Stimulated activated CD4-positive, alpha-beta T cell treated with anti-CD3 and anti-CD28 coated beads, TNF-alpha, amount 100 ng/mL, for 1 hour (primary cell): ENCODE data around the gene ZDHHC18.
A peak's percentile ranks its signal among the peaks of the same experiment; 100 is the strongest.
"Not testable (repeated sequence)": the region's sequence is repeated elsewhere in the genome, so short reads cannot be mapped to it uniquely, and the experiment has no call there.

ENCODE experiments used
- DNase-seq, 3 donors: peaks; one replicate each; pipeline ENCODE4 v3.0.0-alpha.2; 2020; ENCODE audit warnings: low read depth in 3 of 3, low spot score in 1 of 3

The ZDHHC18 gene

DNA sequence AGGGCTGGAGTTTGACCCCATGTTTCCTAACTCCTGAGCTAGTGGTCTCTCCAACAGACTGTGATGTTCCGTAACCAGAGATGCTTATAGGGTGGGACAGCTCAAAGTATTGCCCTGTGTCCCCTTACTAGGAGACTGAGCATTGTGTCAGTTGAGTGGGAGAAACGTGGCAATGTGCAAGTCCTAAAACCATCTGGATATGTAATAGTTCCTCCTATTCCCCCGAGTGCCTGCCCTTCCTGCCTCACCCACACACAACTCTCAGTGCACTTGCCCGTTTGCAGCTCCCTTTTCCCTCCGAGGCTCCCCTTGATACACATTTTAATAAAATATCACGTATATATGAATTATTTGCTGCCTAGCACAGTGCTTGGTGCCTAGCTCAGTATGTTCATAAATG lies 35.3 kb upstream of the ZDHHC18 start:
- DNase-seq = no peak

DNA sequence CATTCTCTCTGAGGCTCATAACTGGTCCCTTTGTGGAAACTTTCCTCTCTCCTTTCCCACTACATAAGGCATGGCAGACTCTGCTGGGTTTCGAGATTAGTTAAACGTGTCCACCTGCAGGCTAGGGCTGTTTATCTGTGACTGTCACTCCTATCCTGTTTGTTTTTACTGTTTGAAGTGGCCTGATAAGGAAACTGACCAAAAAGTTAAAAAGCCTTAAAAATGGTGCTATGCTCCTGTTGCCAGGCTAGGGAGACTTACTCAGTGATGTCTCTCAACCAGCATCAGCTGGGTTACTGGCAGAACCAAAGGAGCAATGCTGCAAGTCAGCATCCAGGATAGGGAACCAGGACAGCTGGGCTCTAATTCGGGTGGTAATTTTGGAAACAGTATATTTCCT lies 34.9 kb upstream of the ZDHHC18 start:
- DNase-seq = no peak

DNA sequence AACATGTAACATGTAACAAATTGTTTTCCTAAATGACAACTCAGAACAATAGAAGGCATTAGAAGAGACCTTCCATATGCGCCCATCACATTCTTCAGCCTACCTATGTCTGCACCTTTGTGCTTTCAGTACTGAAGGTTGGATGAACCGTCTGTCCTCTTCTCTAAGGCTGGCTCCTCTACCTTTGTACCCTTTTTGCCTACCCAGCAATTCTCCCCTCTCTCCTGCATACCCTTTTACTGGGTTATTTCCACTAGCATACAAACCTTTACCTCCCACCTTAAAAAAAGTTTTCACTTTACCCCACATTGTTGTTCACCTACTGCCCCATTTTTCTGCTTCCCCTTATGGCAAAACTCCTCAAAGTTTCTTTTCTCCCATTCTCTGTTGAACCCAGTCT lies 33.6 kb upstream of the ZDHHC18 start:
- DNase-seq = no peak

DNA sequence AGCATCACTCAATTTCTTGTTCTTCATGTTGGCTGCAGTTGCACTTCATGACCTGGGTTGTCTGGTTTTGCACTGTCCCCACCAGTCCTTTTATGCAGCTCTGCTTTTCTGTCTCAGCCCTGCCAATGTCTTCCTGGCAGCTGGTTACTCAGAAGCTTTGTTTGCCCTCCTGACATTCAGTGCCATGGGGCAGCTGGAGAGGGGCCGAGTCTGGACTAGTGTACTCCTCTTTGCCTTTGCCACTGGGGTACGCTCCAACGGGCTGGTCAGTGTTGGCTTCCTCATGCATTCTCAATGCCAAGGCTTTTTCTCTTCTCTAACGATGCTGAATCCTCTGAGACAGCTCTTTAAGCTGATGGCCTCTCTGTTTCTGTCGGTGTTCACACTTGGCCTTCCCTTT lies 32.1 kb upstream of the ZDHHC18 start:
- DNase-seq = no peak

DNA sequence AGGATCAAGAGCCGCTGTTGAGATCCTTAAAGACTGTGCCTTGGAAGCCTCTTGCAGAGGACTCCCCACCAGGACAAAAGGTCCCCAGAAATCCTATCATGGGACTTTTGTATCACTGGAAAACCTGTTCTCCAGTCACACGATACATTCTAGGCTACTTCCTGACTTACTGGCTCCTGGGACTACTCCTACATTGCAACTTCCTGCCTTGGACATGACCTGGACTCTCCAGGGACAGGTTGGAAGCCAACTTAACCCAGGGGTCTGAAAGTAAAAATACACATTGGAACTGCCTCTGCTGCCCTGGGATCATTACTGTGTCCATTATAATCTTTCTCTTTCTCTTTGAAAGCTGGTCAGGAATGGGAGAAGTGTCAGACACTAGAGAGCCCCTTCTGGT lies 28.9 kb upstream of the ZDHHC18 start:
- no peak for DNase-seq

DNA sequence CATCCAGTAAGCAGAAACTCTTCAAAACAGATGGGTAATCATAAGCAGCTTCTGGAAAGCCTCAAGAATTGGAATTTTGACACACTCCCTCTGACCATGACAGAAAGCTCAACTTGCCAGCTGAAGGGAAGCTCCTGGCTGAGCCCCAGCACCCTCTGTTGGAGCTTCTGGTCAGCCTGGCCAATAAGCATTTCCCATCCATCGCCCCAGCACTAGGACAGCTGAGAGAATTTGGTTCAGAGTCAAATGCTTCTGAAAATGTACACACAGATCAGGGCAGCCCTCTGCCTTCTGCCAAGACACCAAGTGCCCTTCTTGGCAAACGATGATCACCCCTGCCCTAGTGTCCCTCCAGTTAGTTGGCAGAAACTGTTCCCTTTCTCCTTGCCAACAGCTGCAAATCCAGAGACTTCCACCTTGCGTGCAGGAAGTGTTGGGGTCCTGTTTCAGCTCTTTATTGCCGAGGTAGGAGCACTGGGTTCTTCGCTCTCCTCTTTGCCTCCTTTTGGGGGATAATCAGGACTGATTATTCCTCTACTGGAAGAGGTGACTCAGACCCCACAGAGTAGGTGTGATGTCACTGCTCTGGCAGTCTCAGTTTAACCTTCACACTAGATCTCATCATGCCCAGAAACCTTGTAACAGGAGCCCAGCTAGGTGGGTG lies 26.9 kb upstream of the ZDHHC18 start:
- DNase-seq = no peak

DNA sequence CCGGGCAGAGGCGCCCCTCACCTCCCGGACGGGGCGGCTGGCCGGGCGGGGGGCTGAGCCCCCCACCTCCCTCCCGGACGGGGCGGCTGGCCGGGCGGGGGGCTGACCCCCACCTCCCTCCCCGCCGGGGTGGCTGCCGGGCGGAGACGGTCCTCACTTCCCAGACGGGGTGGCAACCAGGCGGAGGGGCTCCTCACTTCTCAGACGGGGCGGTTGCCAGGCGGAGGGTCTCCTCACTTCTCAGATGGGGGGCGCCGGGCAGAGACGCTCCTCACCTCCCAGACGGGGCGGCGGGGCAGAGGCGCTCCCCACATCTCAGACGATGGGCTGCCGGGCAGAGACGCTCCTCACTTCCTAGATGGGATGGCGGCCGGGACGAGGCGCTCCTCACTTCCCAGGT lies 22.6 kb upstream of the ZDHHC18 start:
- DNase-seq = not testable (repeated sequence)

DNA sequence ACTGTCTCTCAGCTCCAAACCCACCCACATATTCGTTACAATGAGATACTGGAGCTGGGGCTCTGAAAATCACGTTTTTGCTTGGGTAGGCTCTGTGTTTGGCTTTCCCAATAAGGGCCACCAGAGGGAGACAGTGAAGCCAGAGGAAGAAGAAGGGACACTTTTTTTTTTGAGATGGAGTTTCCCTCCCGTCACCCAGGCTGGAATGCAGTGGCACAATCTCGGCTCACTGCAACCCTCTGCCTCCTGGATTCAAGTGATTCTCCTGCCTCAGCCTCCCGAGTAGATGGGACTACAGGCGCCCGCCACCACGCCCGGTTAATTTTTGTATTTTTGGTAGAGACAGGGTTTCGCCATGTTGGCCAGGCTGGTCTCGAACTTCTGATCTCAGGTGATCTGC lies 16.4 kb upstream of the ZDHHC18 start:
- peak; percentile 37 to 54 (median 53) for DNase-seq

DNA sequence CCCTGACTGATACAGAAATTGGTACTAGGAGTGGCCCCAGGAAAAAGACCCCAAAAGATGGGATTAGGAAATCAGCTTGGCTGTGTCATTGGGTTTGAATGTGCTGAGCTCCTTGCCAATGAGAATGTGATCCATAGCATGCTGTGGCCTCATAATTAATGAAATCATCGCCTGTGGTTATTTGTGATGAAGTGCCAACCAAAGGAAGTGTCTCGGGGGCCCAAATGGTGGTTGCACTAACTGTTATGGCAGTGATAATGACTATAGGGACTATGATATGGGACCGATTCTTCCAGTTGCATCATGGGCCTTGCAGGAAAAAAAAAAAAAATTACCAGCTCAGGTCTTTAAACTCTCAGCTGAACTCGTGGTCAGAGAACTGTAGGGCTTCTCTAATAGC lies 15.4 kb upstream of the ZDHHC18 start:
- DNase-seq = no peak

DNA sequence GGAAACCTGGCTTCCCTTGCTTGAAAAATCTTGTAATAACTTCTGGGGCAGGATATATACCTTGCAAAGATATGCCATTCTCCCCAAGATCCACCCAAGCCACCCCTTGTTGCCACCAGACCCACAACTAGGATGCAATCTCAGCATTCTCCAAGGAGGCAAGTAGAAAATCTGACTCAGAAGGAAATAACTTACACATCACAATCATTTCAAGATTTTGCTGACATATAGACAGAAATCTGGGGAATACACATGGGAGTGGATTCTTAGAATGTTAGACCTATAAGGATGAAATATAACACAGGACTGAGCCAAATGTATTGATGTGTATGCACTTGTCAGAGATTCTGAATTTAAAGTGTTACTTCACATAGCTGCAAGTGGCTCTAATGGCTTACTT lies 14.8 kb upstream of the ZDHHC18 start:
- no peak for DNase-seq

DNA sequence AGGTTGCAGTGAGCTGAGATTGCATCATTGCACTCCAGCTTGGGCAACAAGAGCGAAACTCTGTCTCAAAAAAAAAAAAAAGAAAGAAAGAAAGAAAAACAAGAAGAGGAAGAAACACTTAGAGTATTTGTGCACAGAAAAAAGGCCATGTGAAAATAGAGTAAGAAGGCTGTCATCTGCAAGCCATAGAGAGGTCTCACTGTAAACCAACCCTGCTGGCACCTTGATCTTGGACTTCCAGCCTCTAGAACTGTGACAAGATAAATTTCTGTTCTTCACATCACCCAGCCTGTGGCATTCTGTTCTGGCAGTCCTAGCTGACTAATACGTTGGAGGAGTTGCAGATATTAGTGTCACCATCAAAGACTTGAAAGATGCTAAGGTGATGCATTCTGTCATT lies 12.1 kb upstream of the ZDHHC18 start:
- DNase-seq = no peak

DNA sequence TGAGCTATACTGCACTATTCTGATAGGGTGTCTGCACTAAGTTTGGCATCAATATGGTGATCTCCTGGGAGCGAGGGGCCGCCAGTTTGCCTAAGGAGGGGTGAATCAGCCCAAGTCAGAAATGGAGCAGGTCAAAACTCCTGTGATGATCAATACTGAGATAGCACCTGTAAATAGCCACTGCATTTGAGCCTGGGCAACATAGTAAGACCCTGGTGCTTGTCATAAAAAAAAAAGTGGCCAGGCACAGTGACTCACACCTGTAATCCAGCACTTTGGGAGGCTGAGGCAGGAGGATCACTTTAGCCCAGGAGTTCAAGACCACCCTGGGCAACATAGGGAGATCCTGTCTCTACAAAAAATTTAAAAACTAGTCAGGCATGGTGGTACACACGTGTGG lies 11.6 kb upstream of the ZDHHC18 start:
- DNase-seq = no peak

DNA sequence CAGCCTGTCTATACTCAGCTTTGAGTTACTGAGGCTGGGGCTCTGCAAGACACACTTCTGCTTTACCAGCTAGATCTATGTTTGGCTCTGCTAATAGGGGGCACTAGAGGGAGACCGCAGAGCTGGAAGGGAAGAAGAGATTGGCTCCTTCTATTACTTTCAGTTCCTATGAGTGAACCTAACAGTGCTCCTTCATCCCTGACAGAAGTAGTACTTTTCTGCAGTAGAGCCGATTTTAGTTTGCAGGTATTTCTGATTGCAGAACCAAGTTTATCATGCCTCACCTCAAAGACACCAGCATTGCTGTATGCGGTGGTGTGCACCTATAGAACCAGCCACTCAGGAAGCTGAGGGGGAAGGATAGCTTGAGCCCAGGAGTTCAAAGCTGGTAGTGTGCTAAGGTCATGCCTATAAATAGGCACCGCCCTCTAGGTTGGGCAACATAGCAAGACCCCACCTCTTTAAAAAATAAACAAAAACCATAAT lies 5.7 kb upstream of the ZDHHC18 start:
- DNase-seq = no peak

DNA sequence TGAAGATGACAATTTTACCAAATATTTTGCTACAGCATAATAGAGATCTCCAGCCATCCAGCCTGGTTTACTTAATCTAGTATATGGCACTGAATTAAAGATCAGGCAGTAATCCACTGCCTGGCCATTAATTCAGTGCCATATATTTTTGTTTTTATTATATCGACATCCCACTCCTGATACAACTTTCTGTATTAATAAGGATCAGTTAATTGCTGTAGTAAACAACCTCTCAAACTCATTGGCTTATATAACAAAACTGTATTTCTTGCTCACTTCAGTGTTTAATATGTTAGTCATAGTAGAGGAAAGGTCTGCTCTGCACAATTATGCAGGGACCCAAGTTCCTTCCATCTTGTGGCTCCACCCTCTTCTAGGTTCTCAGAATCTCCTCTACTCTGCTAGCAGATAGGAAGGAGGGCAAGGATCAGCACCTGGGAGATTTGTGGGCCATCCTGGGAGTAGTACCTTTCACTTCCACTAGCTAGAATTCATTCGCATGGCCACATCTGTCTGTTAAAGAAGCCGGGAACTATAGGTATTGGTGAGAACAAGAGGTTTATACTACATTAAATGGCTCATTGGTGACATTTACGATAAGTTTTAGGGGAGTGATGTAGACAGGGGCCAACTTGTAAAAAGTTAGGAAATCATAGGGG lies 3.6 kb upstream of the ZDHHC18 start:
- DNase-seq = no peak

DNA sequence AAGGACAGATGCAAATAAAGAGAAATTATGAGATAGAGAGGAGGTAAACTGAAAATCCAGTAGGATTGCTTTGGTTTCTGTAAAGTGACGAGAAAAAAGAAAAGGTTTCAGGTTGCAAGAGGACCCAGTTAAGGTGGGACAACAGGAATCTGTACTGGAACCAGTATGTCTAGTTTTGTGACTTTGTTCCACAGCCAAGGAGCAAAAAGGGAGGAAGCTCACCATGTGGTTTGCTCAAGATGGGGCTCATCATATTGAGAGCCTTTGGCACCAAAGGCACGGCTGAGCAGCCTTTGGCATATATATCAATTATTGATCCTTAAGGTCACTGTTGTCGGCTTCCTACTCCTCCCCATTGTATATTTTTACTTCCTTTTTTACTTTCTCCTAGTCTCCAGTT lies 1.8 kb upstream of the ZDHHC18 start:
- DNase-seq = no peak

DNA sequence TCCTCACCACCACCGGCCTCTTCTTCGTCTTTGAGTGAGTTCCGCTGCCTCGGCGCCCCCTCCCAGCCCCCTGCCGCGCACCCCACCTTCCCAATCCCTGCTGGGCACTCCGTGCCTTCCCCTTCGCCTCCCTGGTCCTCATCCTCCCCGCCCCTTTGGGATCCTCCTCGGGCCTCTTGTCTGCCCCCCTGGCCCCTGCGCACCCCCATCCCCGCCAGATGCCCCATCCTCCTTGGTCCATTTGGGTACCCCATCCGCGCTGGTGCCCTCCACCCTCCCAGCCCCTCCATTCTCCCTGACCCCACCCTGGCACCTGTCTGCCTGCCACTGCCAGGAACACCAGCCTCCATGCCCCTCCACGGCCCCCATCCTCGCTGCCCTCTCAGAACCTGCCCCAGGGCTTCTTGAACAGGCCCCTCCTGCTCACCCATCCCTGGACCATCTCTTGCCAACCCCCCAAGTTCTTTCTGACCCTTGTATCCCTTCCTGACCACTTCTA lies 667 bp downstream of the ZDHHC18 start:
- no peak for DNase-seq

DNA sequence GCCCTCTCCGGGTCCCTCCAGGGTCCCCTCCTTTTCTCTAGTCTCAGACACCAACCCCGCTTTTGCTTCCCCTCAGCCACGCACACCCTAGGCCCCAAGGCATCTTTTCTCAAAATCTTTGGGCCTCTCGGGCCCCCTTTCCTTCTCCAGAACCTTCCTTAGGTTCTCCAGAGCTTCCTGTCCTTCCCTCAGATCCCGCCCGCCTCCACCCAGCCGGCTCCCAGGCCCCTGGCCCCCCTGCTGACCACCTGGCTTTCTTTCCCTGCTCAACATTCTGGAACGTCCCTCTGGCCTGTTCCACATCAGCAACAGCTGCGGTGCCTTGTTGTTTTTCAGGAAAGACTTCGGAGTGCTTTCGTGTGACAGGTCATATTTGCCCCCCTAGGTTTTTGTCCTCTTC lies 1.2 kb downstream of the ZDHHC18 start:
- no peak for DNase-seq

DNA sequence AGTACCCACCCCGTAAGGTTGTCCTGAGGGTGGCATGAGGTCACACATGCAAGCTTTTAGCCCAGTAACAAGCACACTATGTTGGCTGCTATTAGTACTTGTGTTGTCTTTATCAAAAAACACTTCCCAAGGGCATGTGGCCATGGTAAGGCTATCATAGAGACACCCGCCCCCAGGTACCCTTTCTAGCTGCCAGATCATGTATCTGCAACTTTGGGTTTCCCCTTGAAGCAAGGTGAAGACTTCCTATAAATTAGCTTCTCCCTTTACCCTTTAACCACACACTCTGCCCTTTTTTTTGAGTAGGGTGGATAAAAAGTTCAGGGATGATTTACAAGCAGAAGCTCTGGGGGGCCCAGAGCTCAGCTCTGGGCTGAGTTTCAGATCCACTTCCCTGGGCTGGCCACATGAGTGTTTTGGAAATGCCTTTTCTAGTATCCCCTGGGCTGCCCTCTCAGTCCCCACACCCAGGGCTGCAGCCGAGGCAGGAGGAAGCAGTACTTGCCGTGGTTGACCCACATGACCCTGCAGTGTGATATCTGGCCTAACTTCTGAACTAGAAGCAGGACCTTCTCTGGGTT lies 2.0 kb downstream of the ZDHHC18 start:
- no peak for DNase-seq

DNA sequence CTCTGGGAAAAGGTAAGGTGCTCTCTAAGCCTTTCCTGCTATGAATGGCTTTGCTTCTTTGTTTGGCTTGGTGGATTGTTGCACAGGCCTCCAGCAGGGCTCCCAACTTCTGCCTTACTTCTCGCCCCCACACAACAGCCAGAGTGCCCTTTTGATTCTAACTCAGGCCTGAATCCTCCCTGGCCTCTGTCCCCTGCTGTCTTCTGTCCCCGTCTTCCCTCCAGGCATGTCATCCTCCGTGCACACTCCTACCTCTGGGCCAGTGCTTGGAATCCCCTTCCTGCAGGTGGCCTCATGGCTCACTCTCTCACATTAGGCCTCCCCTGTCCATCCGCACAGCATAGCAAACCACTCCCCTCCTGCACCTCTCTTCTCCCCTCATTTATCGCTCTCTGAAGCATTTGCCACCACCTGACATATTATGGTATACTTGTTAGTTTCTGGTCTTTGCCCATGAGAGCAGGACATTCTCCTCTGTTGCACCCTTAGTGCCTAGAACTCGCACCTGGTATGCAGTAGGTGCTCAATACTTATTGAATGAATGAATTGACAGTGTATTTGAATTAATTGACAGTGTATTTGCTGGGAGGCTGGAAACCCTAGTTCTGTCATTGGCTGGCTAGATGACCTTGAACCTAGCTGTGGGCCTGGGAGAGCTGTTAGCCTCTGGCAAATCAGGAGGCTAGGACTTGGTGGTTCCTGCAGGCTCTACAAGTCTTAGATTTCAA lies 2.9 kb downstream of the ZDHHC18 start:
- no peak for DNase-seq

DNA sequence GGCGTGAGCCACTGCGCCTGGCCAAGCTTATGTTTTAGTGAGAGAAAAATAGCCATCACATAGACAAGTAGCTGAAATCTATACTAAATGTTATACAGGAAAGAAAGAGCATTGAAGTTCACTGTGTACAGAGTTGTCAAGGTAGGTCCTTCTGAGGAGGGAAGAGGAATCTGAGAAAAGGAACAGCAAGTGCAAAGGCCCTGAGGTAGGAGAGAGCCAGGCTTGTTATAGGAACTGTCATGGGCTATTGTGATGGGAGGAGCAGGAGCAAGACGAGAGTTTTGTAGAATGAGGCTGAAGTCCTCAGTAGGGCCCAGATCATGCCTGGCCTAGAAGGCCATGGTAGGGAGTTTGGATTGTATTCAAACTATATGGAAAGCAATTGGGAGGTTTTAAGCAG lies 4.6 kb downstream of the ZDHHC18 start:
- no peak for DNase-seq

DNA sequence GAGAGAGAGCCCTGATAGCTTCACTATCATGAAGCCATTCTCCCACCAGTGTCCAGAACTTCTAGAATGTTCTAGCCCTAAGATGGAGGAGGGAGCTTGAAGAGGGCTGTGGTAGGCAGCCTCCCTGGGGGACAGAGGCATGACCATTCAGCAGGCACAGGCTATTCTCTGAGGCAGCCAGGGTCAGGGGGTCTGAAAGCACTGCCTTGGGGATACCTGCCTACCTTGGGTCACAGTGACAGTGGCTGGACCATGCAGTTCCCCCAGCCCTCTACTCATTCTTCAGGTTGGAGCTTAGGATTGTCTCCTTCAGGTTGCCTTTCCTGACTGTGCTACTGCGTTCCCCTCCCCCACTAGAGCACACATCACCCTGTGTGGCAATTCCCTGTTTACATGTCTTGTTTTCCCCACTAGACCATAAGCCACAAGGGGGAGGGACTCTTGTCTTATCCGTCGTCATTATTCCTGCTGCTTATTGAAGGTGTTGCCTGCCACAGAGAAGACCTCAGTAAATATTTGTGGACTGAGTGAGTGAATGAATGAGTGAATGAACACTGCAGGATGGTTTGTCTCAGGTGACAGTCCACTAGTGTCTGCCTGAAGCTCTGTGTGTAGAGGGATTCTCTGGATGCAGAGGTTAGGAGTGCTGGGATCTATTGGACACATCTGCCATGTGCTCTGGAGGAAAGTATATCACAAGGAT lies 5.2 kb downstream of the ZDHHC18 start:
- DNase-seq = no peak
